RKO (cell line): ENCODE data around the gene ZNF112.
"Not testable (repeated sequence)": the region's sequence is repeated elsewhere in the genome, so short reads cannot be mapped to it uniquely, and the experiment has no call there.

Experiments used
- DNase-seq: peaks from one replicate; pipeline ENCODE4 v3.0.0-alpha.2; 2016; ENCODE audit warnings: low spot score

ZNF112 gene

GRCh38 chr19:44356383-44357111 lies at the start of gene ZNF112:
ZNF112 (minus strand) TSS chr19:44356680; CDS start chr19:44340539, 16,141 bp downstream.
- peak; percentile 93 for DNase-seq

GRCh38 chr19:44401139-44402115 lies 44.9 kb upstream of the ZNF112 start, which contains the start of gene ZNF285:
ZNF285 (minus strand) TSS chr19:44401608; CDS start chr19:44397213, 4,395 bp downstream.
- DNase-seq, result no peak

- not testable (repeated sequence) for DNase-seq
These were observed 32.8 kb upstream of the ZNF112 start for GRCh38 chr19:44389268-44389667.

- DNase-seq, result no peak
These were observed 18.3 kb upstream of the ZNF112 start for GRCh38 chr19:44374789-44375188.

- no peak for DNase-seq
These were observed 15.5 kb upstream of the ZNF112 start for GRCh38 chr19:44371815-44372480.

GRCh38 chr19:44367024-44367423 lies 10.5 kb upstream of the ZNF112 start:
- no peak for DNase-seq

GRCh38 chr19:44346556-44346955 lies 9.9 kb downstream of the ZNF112 start:
- no peak for DNase-seq

GRCh38 chr19:44345959-44346358 lies 10.5 kb downstream of the ZNF112 start:
- DNase-seq, result no peak

- no peak for DNase-seq
These were observed 12.2 kb downstream of the ZNF112 start for GRCh38 chr19:44344255-44344654.

GRCh38 chr19:44341794-44342193 lies 14.7 kb downstream of the ZNF112 start:
- no peak for DNase-seq

GRCh38 chr19:44334639-44335038 lies 21.8 kb downstream of the ZNF112 start:
- not testable (repeated sequence) for DNase-seq

GRCh38 chr19:44332145-44332544 lies 24.3 kb downstream of the ZNF112 start:
- DNase-seq, result no peak

GRCh38 chr19:44315883-44316282 lies 40.6 kb downstream of the ZNF112 start:
- no peak for DNase-seq

- DNase-seq, result no peak
These were observed 43.2 kb downstream of the ZNF112 start for GRCh38 chr19:44313231-44313630.

- peak; percentile 45 for DNase-seq
These were observed 48.5 kb downstream of the ZNF112 start for GRCh38 chr19:44308011-44308410.

GRCh38 chr19:44306283-44306682 lies 50.2 kb downstream of the ZNF112 start:
- DNase-seq, result no peak

- DNase-seq, result no peak
These were observed 51.0 kb downstream of the ZNF112 start for GRCh38 chr19:44305457-44305856.

GRCh38 chr19:44304659-44305193 lies 51.8 kb downstream of the ZNF112 start, which contains the start of gene ZNF235:
ZNF235 (minus strand) TSS chr19:44305025; CDS start chr19:44303404, 1,621 bp downstream.
- DNase-seq, result peak; percentile 98

GRCh38 chr19:44303976-44304568 lies 52.4 kb downstream of the ZNF112 start:
- peak; percentile 67 for DNase-seq

- DNase-seq, result peak; percentile 66
These were observed 53.2 kb downstream of the ZNF112 start for GRCh38 chr19:44303320-44303719.

GRCh38 chr19:44284968-44285367 lies 71.5 kb downstream of the ZNF112 start:
- DNase-seq, result no peak
